ENCODE results near the gene PRR33.

Gene PRR33

DNA sequence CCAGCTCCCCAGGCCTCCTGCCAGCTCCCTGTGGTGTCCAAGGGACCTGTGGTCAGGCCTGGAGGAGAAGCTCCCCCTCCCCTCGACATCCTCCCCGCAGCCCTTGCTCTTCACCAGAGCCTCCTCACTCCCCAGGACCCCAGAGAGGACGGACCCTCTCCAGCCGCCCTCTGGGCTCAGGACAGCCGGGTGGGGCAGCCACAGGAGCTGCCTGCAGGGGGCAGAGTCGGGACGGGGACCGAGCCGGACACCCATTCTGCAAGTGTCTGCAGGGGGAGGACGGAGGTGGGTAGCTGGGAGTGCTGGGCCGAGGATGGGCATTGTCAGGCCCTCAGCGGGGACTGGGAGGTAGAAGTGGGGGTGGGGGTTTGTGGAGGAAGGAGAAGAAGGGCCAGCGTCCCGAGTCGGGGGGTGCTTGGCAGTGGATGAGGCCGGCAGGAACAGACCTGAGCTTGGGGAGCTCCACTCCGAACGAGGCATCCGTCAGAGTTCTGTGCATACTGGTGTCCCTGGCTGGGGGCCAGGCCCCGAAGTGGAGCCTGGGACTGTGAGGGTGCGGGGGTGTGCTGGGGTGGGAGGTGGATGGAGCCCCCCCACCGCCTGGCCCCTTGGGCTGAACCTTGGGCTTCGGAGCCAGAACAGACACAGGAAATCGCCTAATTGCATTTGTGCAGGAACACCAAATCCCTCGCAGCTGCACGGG lies 15.2 kb downstream of the PRR33 start:
- TF ChIP-seq, protein P1, sequence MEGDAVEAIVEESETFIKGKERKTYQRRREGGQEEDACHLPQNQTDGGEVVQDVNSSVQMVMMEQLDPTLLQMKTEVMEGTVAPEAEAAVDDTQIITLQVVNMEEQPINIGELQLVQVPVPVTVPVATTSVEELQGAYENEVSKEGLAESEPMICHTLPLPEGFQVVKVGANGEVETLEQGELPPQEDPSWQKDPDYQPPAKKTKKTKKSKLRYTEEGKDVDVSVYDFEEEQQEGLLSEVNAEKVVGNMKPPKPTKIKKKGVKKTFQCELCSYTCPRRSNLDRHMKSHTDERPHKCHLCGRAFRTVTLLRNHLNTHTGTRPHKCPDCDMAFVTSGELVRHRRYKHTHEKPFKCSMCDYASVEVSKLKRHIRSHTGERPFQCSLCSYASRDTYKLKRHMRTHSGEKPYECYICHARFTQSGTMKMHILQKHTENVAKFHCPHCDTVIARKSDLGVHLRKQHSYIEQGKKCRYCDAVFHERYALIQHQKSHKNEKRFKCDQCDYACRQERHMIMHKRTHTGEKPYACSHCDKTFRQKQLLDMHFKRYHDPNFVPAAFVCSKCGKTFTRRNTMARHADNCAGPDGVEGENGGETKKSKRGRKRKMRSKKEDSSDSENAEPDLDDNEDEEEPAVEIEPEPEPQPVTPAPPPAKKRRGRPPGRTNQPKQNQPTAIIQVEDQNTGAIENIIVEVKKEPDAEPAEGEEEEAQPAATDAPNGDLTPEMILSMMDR (IDR thresholded peaks at IDR 0.05) = peak; percentile 58

DNA sequence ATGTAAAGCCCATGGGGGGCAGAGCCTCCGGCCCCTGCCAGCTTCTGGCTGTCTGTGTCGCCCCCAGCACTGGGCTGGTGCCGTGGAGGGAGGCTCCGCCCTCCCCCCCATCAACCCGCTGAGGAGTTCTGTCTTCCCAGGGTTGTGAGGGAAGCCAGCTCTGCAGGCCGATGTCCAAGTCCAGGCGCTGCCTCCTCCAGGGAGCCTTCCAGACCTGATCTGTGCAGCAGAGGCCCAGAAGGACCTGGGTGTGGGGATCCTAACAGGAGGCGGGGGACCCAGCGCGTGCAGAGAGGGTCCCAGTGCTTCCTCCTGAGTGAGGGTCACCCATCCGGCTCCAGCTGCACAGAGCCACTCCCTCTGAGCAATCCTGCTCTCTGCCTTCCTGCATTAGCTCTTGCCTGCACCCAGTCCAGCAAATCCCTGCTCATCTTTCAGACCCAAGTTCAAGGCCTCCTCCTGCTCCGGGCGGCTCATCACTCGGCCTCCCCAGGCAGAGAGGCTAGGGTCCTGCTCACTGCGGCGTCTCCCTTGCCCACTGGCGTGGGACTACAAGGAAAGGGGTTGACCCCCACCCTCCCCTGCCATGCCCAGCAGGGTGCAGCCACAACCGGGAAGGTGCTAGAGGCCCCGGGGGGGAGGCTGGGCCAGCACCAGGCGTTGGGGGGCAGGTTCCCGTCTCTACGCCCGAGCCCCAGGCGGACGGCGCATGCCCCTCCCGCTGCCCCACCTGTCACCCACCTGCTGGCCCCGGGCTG lies 16.4 kb downstream of the PRR33 start:
- TF ChIP-seq, protein P1 (IDR thresholded peaks at IDR 0.05) = no peak

DNA sequence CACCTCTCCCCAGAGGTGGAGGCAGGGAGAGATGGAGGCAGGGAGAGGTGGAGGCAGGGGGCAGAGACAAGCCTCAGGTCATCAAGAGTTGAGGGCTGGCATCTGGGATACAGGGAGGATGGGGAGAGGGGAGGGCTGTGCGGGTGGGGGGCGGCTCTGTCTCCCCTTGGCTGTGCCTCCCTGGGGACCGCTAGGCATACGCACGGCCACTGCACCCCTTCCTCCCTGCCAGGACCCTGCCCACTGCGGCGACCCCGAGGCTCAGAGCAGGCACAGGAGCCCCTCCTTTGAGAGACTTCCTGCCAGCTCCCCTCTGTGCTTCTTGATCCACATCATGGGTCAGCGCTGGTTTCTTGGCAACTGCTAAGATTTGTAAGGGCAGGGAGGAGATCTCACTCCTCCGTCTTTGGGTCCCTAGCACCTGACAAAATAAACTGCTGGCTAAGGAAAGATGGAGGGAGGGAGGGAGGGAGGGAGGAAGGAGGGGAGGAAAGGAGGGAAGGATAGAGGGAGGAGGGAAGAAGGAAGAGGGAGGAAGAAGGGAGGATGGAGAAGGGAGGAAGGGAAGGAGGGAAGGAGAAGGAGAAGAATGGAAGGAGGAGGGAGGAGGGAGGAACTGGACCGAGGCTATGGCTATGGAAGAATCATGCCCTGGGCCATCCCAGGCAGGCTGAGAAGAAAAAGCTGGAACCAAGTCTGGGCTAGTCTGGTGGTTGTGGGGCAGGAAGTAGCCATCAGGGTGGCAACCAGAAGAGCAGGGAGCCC lies 18.5 kb downstream of the PRR33 start:
- TF ChIP-seq, protein P1 (IDR thresholded peaks at IDR 0.05) = no peak

DNA sequence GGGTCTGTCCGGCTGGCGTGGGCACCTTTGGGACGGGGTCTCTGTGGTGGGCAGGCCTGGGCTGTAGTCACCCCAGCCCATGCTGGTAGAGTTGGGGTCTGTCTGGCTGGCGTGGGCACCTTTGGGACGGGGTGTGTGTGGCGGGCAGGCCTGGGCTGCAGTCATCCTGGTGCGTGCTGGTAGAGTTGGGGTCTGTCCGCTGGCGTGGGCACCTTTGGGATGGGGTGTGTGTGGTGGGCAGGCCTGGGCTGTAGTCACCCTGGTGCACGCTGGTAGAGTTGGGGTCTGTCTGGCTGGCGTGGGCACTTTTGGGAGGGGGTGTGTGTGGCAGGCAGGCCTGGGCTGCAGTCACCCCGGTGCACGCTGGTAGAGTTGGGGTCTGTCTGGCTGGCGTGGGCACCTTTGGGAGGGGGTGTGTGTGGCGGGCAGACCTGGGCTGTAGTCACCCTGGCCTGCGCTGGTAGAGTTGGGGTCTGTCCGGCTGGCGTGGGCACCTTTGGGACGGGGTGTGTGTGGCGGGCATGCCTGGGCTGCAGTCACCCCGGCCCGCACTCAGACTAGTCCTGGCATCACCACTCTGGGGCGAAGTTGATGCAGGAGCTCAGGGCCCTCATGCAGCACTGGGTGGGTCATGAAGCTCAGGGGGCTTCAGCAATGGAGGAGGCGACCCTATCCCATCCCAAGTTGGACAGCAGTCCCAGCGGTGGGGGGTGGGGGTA lies 19.3 kb downstream of the PRR33 start:
- TF ChIP-seq, protein P1 (IDR thresholded peaks at IDR 0.05) = no peak

DNA sequence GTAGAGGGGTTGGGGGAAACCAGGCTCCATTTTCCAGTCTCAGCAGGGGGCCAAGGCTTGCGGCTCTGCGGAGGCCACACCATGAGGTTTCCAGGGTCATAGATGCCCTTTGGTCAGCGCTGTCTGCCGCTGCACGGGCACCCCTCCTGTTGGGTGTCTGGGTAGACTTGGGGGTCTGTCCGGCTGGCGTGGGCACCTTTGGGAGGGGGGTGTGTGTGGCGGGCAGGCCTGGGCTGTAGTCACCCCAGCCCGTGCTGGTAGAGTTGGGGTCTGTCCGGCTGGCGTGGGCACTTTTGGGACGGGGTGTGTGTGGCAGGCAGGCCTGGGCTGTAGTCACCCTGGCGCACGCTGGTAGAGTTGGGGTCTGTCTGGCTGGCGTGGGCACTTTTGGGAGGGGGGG lies 20.2 kb downstream of the PRR33 start:
- TF ChIP-seq, protein P1 (IDR thresholded peaks at IDR 0.05) = no peak

DNA sequence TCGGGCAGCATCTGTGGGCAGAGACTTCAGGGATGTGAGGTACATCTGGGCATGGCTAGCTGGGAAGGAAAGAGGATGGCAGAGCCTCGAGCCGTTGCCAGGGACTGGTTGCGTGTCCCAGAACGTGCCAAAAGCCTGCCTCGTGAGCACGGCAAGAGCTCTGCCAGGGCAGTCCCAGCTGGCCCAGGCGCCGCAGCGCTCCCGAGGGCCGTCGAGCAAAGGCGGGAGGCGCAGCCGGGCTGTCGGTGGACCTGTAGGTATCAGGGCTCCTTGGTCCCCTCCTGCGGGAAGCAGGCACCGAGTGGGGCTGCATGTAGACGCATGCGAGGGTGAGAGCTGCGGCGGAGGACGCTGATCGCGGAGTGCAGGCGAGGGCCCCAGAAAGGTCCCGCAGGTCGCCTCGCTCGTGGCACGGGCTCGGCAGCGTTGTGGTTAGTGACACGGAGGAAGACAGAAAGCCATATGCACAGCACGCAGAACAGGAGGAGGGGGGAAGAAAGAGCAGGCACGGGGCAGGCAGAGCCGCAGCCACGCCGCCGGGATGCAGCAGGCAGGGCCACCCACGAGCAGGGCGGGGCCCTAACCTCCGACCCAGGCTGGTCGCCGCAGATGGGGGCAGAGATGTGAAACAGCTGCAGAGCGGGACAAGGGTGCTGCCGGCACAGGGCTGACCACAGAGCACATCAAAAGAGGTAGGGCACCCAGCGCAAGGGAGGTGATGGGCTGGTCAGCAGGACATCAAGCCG lies 20.8 kb downstream of the PRR33 start:
- TF ChIP-seq, protein P1 (IDR thresholded peaks at IDR 0.05) = no peak

Data from LNCAP (cell line).